ENCODE results near the gene YEATS2. TPM values are rescaled to one million over a fixed set of nuclear protein-coding genes. Genes with fewer than 3 reads are reported as not detected.
A peak's percentile ranks its signal among the peaks of the same experiment; 100 is the strongest.

The YEATS2 gene
- polyA plus RNA-seq, 1 donor (not counting 4 experiments of a cell fraction or from before 2014, with no cell fraction given) = 21.7 TPM

- dilution Hi-C loops (cut with MboI; ENCODE audit: extremely low pct_ligation_motif_present, low sequenced_read_pairs) = no loop called here
- no peak overlapping the region for H3K4me3 ChIP-seq (ENCODE audit: control insufficient read depth in 2 of 3, extremely low read depth in 1 of 3, insufficient read depth in 2 of 3, low read depth in 1 of 3, low read length in 3 of 3)
- H3K9ac ChIP-seq (ENCODE audit: control insufficient read depth, extremely low read depth, insufficient read depth, low read length) = no peak overlapping the region
- no peaks in the 10 kb centered on the region for H3K27me3 ChIP-seq (ENCODE audit: control insufficient read depth, extremely low read depth, insufficient read depth, low read length)
- no peaks in the 10 kb centered on the region for H3K9me3 ChIP-seq (ENCODE audit: control insufficient read depth, low read depth, low read length)
- no peaks in the 10 kb centered on the region for H3K79me2 ChIP-seq (ENCODE audit: control insufficient read depth, insufficient read depth, low read length)
- peak; percentile 71 for FAIRE-seq
- H3K4me2 ChIP-seq (ENCODE audit: control insufficient read depth, extremely low read depth, insufficient read depth, low read depth, low read length) = no peak overlapping the region
- TF ChIP-seq EZH2 (IDR thresholded peaks at IDR 0.05; ENCODE audit: low read length) = no peak
- TF ChIP-seq, protein P1, sequence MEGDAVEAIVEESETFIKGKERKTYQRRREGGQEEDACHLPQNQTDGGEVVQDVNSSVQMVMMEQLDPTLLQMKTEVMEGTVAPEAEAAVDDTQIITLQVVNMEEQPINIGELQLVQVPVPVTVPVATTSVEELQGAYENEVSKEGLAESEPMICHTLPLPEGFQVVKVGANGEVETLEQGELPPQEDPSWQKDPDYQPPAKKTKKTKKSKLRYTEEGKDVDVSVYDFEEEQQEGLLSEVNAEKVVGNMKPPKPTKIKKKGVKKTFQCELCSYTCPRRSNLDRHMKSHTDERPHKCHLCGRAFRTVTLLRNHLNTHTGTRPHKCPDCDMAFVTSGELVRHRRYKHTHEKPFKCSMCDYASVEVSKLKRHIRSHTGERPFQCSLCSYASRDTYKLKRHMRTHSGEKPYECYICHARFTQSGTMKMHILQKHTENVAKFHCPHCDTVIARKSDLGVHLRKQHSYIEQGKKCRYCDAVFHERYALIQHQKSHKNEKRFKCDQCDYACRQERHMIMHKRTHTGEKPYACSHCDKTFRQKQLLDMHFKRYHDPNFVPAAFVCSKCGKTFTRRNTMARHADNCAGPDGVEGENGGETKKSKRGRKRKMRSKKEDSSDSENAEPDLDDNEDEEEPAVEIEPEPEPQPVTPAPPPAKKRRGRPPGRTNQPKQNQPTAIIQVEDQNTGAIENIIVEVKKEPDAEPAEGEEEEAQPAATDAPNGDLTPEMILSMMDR (optimal IDR thresholded peaks at IDR 0.05 in 1 of 3, IDR thresholded peaks at IDR 0.05 in 1 of 3, conservative IDR thresholded peaks at IDR 0.05 in 1 of 3; ENCODE audit: extremely low read depth in 1 of 3, insufficient read depth in 2 of 3, low read length in 3 of 3) = peak; percentile 84 to 88 (median 85)
- no peak overlapping the region for H3K27ac ChIP-seq (ENCODE audit: control insufficient read depth, insufficient read depth, low read length)
- no peaks in the 10 kb centered on the region for H3K4me1 ChIP-seq (ENCODE audit: control insufficient read depth, extremely low read depth, insufficient read depth, low read length)
- peaks cover 8 to 16% of the 10 kb centered on the region in 2 experiments for H3K36me3 ChIP-seq (ENCODE audit: control insufficient read depth in 2 of 2, extremely low read depth in 1 of 2, insufficient read depth in 2 of 2, low read length in 2 of 2)
- no peaks in the 10 kb centered on the region for H4K20me1 ChIP-seq (ENCODE audit: control insufficient read depth, extremely low read depth, insufficient read depth, low read length)
- no peaks in the 10 kb centered on the region for H3K9me1 ChIP-seq (ENCODE audit: control insufficient read depth, extremely low read depth, insufficient read depth, low read length)
- no peak overlapping the region for H2AFZ ChIP-seq (ENCODE audit: control insufficient read depth, low read length)
- DNase-seq (ENCODE audit: low read depth, low spot score) = no peak
Measured at GRCh38 chr3:183766745-183767606, 69.4 kb downstream of the YEATS2 start.

DNA sequence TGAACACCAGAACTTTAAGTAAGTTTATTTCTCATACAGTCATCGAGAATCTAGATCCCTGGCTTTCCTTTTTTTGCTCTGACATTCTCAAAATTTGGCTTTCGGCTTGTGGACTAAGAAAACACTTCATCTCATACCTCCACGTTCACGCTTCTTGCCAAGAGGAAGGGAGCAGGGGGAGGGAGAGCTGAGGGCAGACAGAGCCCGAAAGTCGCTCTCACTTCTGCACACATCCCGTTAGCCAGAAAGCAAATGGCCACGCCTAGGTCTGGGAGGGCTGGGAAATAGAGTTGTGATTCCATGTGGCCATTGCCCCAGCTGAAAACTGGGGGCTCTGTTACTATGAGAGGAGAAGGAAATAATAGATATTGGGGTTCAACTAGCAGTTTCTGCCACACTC, 70.5 kb downstream of the YEATS2 start:
- Histone ChIP-seq H3K9ac (ENCODE audit: control insufficient read depth, extremely low read depth, insufficient read depth, low read length) (no peak overlapping the region), H3K9me3 (ENCODE audit: control insufficient read depth, low read depth, low read length) (no peaks in the 10 kb centered on the region), H4K20me1 (ENCODE audit: control insufficient read depth, extremely low read depth, insufficient read depth, low read length) (no peaks in the 10 kb centered on the region), H3K9me1 (ENCODE audit: control insufficient read depth, extremely low read depth, insufficient read depth, low read length) (no peaks in the 10 kb centered on the region), H3K79me2 (ENCODE audit: control insufficient read depth, insufficient read depth, low read length) (no peaks in the 10 kb centered on the region), H3K27ac (ENCODE audit: control insufficient read depth, insufficient read depth, low read length) (no peak overlapping the region), H3K36me3 (ENCODE audit: control insufficient read depth in 2 of 2, extremely low read depth in 1 of 2, insufficient read depth in 2 of 2, low read length in 2 of 2) (peaks cover 10 to 13% of the 10 kb centered on the region in 2 experiments), H2AFZ (ENCODE audit: control insufficient read depth, low read length) (no peak overlapping the region), H3K4me2 (ENCODE audit: control insufficient read depth, extremely low read depth, insufficient read depth, low read depth, low read length) (no peak overlapping the region), H3K4me1 (ENCODE audit: control insufficient read depth, extremely low read depth, insufficient read depth, low read length) (no peaks in the 10 kb centered on the region), H3K4me3 (ENCODE audit: control insufficient read depth in 2 of 3, extremely low read depth in 1 of 3, insufficient read depth in 2 of 3, low read depth in 1 of 3, low read length in 3 of 3) (no peak overlapping the region), H3K27me3 (ENCODE audit: control insufficient read depth, extremely low read depth, insufficient read depth, low read length) (no peaks in the 10 kb centered on the region)
- no peak for TF ChIP-seq EZH2 (IDR thresholded peaks at IDR 0.05; ENCODE audit: low read length)
- TF ChIP-seq, protein P1 (optimal IDR thresholded peaks at IDR 0.05 in 1 of 3, IDR thresholded peaks at IDR 0.05 in 1 of 3, conservative IDR thresholded peaks at IDR 0.05 in 1 of 3; ENCODE audit: extremely low read depth in 1 of 3, insufficient read depth in 2 of 3, low read length in 3 of 3) = no peak
- DNase-seq (ENCODE audit: low read depth, low spot score) = no peak
- dilution Hi-C loops (cut with MboI; ENCODE audit: extremely low pct_ligation_motif_present, low sequenced_read_pairs) = no loop called here
- no peak for FAIRE-seq
